H7 (cell line): ENCODE data around the gene PAX2. TPM values are rescaled to one million over a fixed set of nuclear protein-coding genes. Genes with fewer than 3 reads are reported as not detected.

ENCODE experiments used
- DNase-seq: peaks from one replicate; pipeline ENCODE4 v3.0.0; 2012
- H3K27me3 ChIP-seq: 2 replicates; pipeline ENCODE4 v1.6.0; 2011; ENCODE audit warnings: mild to moderate bottlenecking, low read length; ENCODE audit not compliant: control insufficient read depth, insufficient read depth
- H3K36me3 ChIP-seq: replicated peaks from 2 replicates; pipeline ENCODE4 v1.5.1; 2011; ENCODE audit warnings: low read length; ENCODE audit not compliant: control insufficient read depth, insufficient read depth
- H3K4me3 ChIP-seq: 2 replicates; pipeline ENCODE4 v1.5.1; 2011; ENCODE audit warnings: low read depth, mild to moderate bottlenecking, control low read depth, low read length, moderate library complexity; ENCODE audit not compliant: insufficient read depth
- total RNA-seq: library from RNA; depleted of rRNA; stranded (reverse); fragments of >200 nt; shearing (Covaris generic); gene quantifications from 2 replicates; pipeline ENCODE4 v1.2.3, GENCODE V29; 2014

PAX2 gene
- total RNA-seq, 1 experiment from 2014 or later, result 0.10 TPM

- H3K4me3 ChIP-seq, result no peak overlapping the region
- no peaks in the 10 kb centered on the region for H3K36me3 ChIP-seq
- peaks cover 3% of the 10 kb centered on the region for H3K27me3 ChIP-seq
- DNase-seq, result no peak
Observed at GRCh38 chr10:100811752-100812750, 66.7 kb downstream of the PAX2 start.

DNA sequence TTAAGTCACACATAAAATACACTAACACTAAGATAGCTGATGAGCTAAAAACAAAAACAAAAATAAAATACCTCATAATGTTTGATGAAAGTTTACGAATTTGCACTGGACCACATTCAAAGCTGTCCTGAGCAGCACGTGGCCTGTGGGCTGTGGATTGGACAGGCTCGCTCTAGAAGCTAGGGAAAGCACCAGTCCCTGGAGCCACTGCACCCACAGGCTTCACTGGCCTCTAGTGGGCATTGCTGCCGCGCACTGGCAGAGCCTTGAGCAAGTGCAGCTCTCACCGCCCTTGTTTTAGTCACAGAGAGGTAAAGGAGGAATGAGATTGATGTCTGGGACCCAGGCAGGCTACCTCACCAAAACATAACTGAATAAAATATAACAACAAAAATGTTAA lies 67.6 kb downstream of the PAX2 start:
- no peaks in the 10 kb centered on the region for H3K36me3 ChIP-seq
- DNase-seq, result no peak
- H3K4me3 ChIP-seq, result no peak overlapping the region
- H3K27me3 ChIP-seq, result peaks cover 4% of the 10 kb centered on the region

- H3K36me3 ChIP-seq, result no peaks in the 10 kb centered on the region
- H3K27me3 ChIP-seq, result peaks cover 5% of the 10 kb centered on the region
- no peak overlapping the region for H3K4me3 ChIP-seq
- no peak for DNase-seq
Observed at GRCh38 chr10:100814751-100815474, 69.5 kb downstream of the PAX2 start.

DNA sequence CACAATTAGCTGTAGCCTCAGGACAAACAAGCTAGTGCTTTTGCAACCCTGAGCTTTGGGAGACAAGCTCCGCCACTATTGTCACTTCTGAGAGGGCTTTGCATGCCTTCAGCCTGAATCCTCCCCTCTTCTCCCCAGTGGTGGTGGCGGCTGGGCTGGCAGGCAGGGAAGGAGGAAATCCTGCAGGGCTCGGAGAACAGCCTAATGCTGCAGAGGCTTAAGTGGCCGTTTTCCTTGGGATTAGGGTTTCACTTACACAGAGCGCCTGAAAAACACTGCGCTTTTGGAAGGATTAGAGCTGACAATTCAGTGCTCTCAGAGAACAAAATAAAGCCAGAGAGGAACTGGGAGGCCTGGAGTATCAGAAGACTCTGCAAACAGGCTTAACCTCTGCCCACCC lies 71.3 kb downstream of the PAX2 start:
- Histone ChIP-seq H3K27me3 (peaks cover 18% of the 10 kb centered on the region), H3K4me3 (no peak overlapping the region)
- DNase-seq, result no peak

GRCh38 chr10:100817268-100817839 lies 72.0 kb downstream of the PAX2 start:
- Histone ChIP-seq H3K36me3 (no peaks in the 10 kb centered on the region), H3K4me3 (no peak overlapping the region), H3K27me3 (peaks cover 25% of the 10 kb centered on the region)
- DNase-seq, result peak; percentile 85

More for the DNA sequence above, 71.3 kb downstream of the PAX2 start:
- no peaks in the 10 kb centered on the region for H3K36me3 ChIP-seq

DNA sequence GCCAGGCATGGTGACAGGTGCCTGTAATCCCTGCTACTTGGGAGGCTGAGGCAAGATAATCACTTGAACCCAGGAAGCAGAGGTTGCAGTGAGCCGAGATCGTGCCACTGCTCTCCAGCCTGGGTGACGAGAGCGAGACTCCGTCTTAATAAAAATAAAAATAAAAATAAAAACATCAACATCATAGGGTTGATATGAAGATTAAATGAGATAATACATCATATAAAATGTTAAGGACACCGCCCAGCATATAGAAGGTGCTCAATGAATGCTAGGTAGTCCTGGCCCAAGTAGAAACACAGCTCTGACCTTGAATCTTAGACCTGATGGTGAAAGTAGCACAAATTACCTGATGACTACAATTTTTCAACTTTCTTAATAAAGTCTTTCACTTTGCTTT lies 74.0 kb downstream of the PAX2 start:
- no peak for DNase-seq
- Histone ChIP-seq H3K27me3 (peaks cover 45% of the 10 kb centered on the region), H3K4me3 (no peak overlapping the region), H3K36me3 (no peaks in the 10 kb centered on the region)

DNA sequence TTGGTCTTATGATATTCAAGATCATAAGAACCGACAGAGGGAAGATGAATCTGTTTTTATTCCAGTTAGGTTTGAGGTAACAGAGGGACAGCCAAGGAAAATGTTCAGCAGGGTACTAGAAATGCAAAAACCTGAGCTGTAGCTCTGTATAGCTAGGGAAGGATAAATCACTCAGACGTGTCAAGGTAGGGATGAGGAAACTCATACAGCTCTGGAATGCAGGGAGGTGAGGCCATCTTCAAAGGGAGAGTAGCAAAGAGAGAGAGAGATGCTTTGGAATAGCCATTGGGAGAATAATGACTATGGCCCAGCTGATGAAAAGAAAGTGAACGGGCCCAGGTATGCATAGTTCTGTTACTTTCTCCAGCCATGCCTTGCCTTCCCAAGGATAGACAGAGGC lies 77.8 kb downstream of the PAX2 start:
- H3K27me3 ChIP-seq, result peaks cover 79% of the 10 kb centered on the region

GRCh38 chr10:100824886-100825285 lies 79.5 kb downstream of the PAX2 start:
- Histone ChIP-seq H3K36me3 (no peaks in the 10 kb centered on the region), H3K4me3 (no peak overlapping the region), H3K27me3 (peaks cover 96% of the 10 kb centered on the region)
- no peak for DNase-seq

More for the DNA sequence above, 77.8 kb downstream of the PAX2 start:
- H3K36me3 ChIP-seq, result no peaks in the 10 kb centered on the region
- no peak for DNase-seq
- H3K4me3 ChIP-seq, result no peak overlapping the region

DNA sequence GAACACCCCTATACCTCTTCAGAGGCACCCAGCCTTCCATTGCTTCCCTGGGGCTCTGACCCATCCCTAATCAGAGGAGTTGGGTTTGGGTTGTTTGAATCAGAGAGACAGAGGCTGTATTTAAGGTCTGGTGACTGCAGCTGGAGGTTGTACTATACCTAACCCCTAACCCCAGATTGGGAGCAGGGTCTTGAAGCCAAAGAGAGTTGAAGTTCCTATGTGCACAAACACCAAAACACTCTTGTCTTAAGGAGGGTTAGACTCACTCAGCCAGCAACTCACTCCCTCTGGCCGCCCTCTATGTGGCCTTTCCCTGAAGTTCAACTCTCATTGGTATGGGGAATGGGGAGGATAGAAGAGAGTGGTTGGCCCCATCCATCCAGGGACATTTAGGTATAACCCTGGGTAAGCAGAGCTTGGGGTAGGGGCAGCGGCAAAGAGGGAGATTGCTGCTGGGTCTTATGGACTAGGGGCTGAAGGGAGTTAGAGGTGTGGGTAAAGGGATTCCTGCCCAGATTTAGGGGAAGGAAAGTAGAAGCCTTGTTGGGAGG lies 80.0 kb downstream of the PAX2 start:
- Histone ChIP-seq H3K27me3 (peaks cover 98% of the 10 kb centered on the region), H3K4me3 (no peak overlapping the region), H3K36me3 (no peaks in the 10 kb centered on the region)
- DNase-seq, result peak; percentile 68

DNA sequence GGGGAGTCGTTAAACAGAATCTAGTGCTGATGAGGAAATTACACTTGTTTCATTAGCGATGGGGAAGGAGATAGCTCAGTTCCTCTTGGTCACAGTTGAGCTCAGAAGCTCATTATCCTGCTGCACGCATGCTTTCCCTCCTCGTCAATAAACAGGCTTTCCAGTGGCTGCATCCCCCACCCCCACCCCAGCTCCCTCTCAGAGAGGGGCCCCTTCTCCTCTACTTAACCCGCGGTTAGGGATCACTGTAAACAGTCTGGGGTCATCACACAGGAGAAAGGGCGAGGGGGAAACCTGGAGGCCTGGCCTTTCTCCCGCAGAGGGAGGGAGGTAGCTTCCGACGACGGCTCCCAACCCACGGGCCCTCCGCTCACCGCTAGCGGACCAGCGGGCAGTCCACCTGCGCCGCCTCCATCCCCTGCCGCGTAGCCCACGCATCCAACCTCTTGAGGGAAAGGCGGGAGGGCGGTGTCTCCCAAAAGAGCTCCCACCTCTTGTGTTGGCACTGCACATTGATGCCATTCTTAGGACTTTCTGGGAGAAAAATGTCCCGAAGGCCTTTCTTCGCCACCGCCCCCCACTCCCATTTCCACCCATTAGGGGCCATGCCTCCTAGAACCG lies 80.8 kb downstream of the PAX2 start:
- Histone ChIP-seq H3K36me3 (no peaks in the 10 kb centered on the region), H3K4me3 (no peak overlapping the region), H3K27me3 (peaks cover 100% of the 10 kb centered on the region)
- peak; percentile 64 for DNase-seq

DNA sequence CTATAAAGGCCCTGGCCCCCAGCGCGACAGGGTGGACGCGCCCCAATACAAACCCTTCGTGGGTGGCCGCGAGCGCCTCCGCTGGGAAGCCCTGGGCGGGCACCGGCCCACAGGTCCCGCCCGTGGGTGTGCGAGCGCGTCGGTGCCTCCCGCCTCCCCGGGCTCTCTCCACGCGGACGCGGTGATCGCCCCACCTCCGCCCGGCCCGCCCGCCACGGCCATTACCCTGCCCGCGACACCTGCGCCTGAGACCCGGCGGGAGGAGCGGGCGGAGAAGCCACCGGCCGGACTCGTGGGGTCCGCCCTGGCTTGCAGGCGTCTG lies 81.2 kb downstream of the PAX2 start:
- peaks cover 100% of the 10 kb centered on the region for H3K27me3 ChIP-seq
- peak overlapping the region; percentile 30 for H3K4me3 ChIP-seq
- no peak for DNase-seq
- H3K36me3 ChIP-seq, result no peaks in the 10 kb centered on the region

- Histone ChIP-seq H3K36me3 (no peaks in the 10 kb centered on the region), H3K4me3 (peak overlapping the region; percentile 30)
- DNase-seq, result peak; percentile 89
Observed at GRCh38 chr10:100826983-100827818, 81.8 kb downstream of the PAX2 start.

GRCh38 chr10:100827819-100828737 lies 82.7 kb downstream of the PAX2 start:
- peak; percentile 91 for DNase-seq

More at GRCh38 chr10:100826983-100827818, 81.8 kb downstream of the PAX2 start:
- H3K27me3 ChIP-seq, result peaks cover 100% of the 10 kb centered on the region

More at GRCh38 chr10:100827819-100828737, 82.7 kb downstream of the PAX2 start:
- Histone ChIP-seq H3K27me3 (peaks cover 100% of the 10 kb centered on the region), H3K4me3 (peak overlapping the region; percentile 16), H3K36me3 (no peaks in the 10 kb centered on the region)
